Muscle layer of colon (tissue), 2 donors: ENCODE data around the gene BAMBI.

Experiments
- H3K27ac ChIP-seq: one replicate; pipeline ENCODE4 v1.7.0; 2013; ENCODE audit warnings: low read depth, mild to moderate bottlenecking, low read length, moderate library complexity
- H3K27me3 ChIP-seq, 2 donors: one replicate each; pipeline ENCODE4 v1.7.0; 2013; ENCODE audit warnings: low read length in 2 of 2, mild to moderate bottlenecking in 2 of 2; ENCODE audit not compliant: insufficient read depth in 2 of 2, control insufficient read depth in 1 of 2
- H3K36me3 ChIP-seq: one replicate; pipeline ENCODE4 v1.7.0; 2013; ENCODE audit warnings: mild to moderate bottlenecking, low read length; ENCODE audit not compliant: insufficient read depth
- H3K4me1 ChIP-seq: one replicate; pipeline ENCODE4 v1.7.0; 2013; ENCODE audit warnings: mild to moderate bottlenecking, low read length; ENCODE audit not compliant: insufficient read depth
- H3K4me3 ChIP-seq, 2 donors: one replicate each; pipeline ENCODE4 v1.7.0; 2013; ENCODE audit warnings: low read length in 2 of 2, low read depth in 1 of 2, mild to moderate bottlenecking in 1 of 2, moderate library complexity in 1 of 2
- H3K9ac ChIP-seq: one replicate; pipeline ENCODE4 v1.7.0; 2013; ENCODE audit warnings: low read length
- H3K9me3 ChIP-seq: one replicate; pipeline ENCODE4 v1.7.0; 2013; ENCODE audit warnings: mild to moderate bottlenecking, low read length
- donor health status: abdominal sarcoma.
- donor health status: Adenocarcinoma of cecum.

BAMBI gene

DNA sequence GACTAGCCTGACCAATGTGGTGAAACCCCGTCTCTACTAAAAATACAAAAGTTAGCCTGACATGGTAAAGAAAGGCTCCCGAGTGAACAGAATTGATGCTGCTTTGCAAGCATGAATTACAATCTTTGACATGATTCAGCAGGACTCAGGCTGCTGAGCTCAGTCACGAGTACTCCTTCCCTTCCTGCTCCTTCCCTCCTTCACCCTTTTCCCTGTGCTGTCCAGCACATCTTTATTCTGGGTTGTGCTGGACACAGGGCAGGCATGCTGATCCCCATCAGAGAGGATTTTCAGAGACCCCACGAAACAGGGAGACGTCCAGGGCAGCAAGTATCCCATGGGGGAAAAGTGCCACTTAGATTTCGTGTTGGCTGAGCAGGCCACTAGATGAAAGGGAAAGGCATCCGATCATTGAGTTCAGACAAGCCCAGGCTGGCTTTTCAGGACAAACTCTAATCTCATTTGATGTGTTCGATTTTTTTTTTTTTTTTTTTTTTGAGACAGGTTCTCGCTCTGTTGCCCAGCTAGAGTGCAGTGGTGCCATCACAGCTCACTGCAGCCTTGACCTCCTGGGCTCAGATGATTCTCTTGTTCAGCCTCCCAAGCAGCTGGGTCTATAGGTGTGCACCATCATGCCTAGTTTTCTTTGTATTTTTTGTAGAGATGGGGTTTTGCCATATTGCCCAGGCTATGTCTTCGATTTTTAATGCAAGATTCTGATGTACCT is 36.5 kb downstream of the BAMBI start:
- Histone ChIP-seq H3K9ac (no peak overlapping the region), H3K36me3 (no peaks in the 10 kb centered on the region), H3K27ac (no peak overlapping the region), H3K27me3 (no peaks in the 10 kb centered on the region), H3K9me3 (no peaks in the 10 kb centered on the region), H3K4me1 (no peaks in the 10 kb centered on the region), H3K4me3 (no peak overlapping the region)

DNA sequence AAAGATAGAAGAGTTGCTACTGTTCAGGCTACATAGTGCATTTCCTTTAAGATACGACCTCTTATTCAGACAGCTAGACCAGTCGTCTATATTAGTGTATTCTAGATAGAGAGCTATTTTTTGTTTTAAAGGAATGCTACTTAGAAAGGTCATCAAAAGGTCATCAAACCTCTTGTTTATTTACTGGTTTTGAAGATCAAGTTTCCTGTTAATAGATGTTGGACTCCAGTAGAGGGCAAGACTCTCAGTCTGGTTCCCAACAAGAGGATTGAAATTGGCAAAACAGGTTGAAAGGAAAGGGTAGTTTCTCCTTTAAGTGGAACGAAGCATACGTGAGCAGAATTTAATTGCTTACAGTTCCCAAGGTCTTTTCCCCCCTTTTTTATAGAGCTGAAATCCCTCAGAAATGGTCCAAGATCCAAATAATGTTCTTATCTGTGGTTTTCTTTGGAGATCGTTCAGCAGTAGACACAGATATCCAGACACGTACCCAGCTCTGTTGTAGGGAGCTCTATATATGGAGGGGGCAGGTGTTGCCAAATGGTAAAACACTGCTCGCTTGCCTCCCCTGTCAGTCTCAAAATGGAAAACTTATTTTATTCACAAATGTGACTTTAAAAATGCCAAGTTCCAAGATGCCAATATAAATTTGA is 37.2 kb downstream of the BAMBI start:
- no peaks in the 10 kb centered on the region for H3K4me1 ChIP-seq
- no peak overlapping the region for H3K9ac ChIP-seq
- H3K4me3 ChIP-seq, result no peak overlapping the region
- H3K9me3 ChIP-seq, result no peaks in the 10 kb centered on the region
- H3K27ac ChIP-seq, result no peak overlapping the region
- no peaks in the 10 kb centered on the region for H3K27me3 ChIP-seq
- no peaks in the 10 kb centered on the region for H3K36me3 ChIP-seq

DNA sequence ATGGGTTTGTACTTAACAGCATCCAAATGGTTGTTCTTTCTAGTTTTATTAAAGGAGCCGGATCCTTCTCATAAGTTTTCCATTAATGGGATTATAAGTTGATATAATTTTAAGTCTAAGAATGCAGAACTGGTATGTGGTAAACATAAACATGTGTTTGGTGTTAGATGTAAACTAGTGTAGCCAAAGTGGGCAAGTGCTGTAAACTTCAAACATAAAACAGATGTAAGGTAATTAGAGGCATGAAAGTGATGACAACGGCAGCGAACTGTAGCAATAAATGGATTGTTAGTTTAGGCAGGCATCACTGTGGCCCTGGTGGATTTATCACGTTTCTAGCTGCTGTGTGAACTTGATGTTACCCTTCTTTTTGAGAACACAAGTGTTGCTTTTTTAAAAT is 37.9 kb downstream of the BAMBI start:
- Histone ChIP-seq H3K36me3 (no peaks in the 10 kb centered on the region), H3K9me3 (no peaks in the 10 kb centered on the region), H3K27ac (no peak overlapping the region), H3K27me3 (no peaks in the 10 kb centered on the region), H3K9ac (no peak overlapping the region), H3K4me3 (no peak overlapping the region), H3K4me1 (no peaks in the 10 kb centered on the region)

DNA sequence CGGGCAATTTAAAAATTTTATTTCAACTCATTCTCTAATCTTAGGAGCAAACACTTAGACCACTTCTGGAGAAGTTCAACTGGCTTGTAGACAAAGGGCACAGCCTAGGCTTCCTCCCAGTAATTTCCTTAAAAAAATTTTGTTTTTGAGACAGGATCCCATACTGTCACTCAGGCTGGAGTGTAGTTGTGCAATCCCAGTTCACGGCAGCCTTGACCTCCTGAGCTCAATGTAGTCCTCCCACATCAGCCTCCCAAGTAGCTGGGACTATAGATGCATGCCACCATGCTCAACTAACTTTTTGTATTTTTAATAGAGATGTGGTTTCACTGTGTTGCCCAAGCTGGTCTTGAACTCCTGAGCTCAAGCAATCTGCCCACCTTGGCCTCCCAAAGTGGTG is 38.4 kb downstream of the BAMBI start:
- H3K4me3 ChIP-seq, result no peak overlapping the region
- no peaks in the 10 kb centered on the region for H3K4me1 ChIP-seq
- H3K27me3 ChIP-seq, result no peaks in the 10 kb centered on the region
- H3K27ac ChIP-seq, result no peak overlapping the region
- H3K9ac ChIP-seq, result no peak overlapping the region
- no peaks in the 10 kb centered on the region for H3K36me3 ChIP-seq
- no peaks in the 10 kb centered on the region for H3K9me3 ChIP-seq

DNA sequence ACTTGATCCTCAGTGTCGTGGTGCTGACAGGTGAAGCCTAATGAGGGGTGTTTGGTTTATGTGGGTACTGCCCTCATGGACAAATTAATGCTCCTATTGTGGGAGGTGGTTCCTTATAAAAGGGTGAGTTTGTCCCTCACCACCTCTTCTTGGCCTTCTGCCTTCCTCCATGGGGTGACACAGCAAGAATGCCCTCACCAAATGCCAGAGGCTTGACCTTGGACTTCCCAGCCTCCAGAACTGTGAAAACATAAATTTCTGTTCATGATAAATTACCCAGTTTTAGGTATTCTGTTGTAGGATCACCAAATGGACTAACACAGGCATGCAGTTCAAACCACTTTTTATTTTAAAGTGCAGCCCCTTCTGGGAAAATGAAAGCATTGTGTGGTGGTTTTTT is 39.4 kb downstream of the BAMBI start:
- no peaks in the 10 kb centered on the region for H3K9me3 ChIP-seq
- H3K4me3 ChIP-seq, result no peak overlapping the region
- no peak overlapping the region for H3K27ac ChIP-seq
- no peaks in the 10 kb centered on the region for H3K4me1 ChIP-seq
- H3K27me3 ChIP-seq, result no peaks in the 10 kb centered on the region
- H3K9ac ChIP-seq, result no peak overlapping the region
- no peaks in the 10 kb centered on the region for H3K36me3 ChIP-seq

DNA sequence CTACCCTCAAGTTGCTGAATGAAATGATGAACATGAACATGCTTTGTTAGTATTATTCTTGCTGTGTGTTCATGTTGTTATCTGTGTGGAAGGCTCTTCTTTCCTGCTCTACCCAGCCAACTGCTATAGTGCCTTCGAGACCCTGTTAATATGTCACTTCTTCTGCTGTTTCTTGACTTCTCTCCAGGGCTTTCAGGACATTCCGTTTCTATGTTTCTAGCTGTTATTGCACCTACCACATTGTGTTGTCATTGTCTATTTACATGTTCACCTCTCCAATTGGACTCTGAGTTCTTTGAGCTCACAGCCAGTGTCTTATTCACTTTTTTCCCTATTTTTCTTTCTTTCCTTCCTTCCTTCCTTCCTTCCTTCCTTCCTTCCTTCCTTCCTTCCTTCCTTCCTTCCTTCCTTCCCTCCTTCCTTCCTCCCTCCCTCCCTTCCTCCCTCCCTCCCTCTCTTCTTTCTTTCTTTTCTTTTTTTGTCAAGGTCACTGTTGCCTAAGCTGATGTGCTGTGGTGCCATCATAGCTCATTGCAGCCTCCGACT is 40.4 kb downstream of the BAMBI start:
- Histone ChIP-seq H3K27ac (no peak overlapping the region), H3K27me3 (no peaks in the 10 kb centered on the region), H3K4me3 (no peak overlapping the region), H3K36me3 (no peaks in the 10 kb centered on the region), H3K4me1 (no peaks in the 10 kb centered on the region), H3K9ac (no peak overlapping the region), H3K9me3 (no peaks in the 10 kb centered on the region)

DNA sequence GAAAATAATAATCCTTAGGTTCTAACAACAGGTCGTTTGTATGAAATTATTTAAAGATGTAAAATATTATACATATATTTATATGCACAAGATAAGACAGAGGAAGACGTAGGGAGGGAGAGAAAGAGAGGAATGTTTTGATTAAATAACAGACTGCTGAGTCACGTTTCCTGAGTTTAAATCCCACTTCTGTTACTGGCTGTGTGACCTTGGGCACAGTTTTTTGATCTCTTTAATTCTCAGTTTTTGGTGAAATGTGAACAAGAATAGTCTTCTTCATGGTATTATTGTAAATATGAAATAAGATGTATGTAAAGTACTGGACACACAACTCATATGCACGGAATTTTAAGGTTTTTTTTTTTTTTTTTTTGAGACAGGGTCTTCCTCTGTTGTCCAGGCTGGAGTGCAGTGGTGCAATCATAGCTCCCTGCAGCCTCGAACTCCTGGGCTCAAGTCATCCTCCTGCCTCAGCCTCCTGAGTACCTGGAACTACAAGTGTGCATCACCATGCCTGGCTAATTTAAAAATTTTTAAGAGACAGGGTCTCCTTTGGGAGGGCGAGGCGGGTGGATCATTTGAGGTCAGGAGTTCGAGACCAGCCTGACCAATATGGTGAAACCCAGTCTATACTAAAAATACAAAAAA is 42.6 kb downstream of the BAMBI start:
- no peaks in the 10 kb centered on the region for H3K36me3 ChIP-seq
- no peak overlapping the region for H3K27ac ChIP-seq
- peaks cover 0 to 6% of the 10 kb centered on the region in 2 donors for H3K27me3 ChIP-seq
- H3K9ac ChIP-seq, result no peak overlapping the region
- H3K4me1 ChIP-seq, result no peaks in the 10 kb centered on the region
- no peak overlapping the region for H3K4me3 ChIP-seq
- H3K9me3 ChIP-seq, result no peaks in the 10 kb centered on the region

DNA sequence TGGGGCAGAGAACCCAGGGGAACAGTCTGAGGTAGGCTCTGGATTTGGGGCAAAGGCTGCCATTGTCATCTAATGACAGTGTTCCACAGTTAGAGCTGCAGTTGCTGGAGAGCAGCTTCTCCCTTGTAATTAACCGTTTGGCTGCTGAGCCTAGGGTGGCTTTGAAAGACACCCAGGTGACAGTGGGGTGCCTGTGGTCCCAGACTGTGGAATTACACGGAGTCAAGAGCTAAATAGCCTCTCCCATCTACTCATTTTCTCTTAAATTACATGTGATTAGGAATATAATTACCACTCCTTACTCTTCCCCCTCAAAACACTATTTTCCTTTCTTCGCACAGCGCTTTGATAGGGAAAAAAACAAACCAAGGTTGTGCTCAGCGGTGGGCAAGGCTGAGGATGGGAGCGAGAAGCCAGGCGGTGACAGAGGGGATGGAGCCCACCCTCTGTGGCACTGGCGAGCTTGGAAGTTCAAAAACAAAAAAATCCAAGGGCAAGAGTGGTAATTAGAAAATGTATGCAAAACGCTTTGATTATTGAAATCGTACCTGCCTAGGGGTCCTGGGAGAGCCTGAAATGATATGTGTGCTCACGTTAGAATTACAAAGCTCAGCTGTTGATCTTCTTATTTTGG is 44.1 kb downstream of the BAMBI start:
- H3K27ac ChIP-seq, result no peak overlapping the region
- H3K4me1 ChIP-seq, result no peaks in the 10 kb centered on the region
- peaks cover 0 to 6% of the 10 kb centered on the region in 2 donors for H3K27me3 ChIP-seq
- no peaks in the 10 kb centered on the region for H3K9me3 ChIP-seq
- H3K4me3 ChIP-seq, result no peak overlapping the region
- no peak overlapping the region for H3K9ac ChIP-seq
- H3K36me3 ChIP-seq, result no peaks in the 10 kb centered on the region

DNA sequence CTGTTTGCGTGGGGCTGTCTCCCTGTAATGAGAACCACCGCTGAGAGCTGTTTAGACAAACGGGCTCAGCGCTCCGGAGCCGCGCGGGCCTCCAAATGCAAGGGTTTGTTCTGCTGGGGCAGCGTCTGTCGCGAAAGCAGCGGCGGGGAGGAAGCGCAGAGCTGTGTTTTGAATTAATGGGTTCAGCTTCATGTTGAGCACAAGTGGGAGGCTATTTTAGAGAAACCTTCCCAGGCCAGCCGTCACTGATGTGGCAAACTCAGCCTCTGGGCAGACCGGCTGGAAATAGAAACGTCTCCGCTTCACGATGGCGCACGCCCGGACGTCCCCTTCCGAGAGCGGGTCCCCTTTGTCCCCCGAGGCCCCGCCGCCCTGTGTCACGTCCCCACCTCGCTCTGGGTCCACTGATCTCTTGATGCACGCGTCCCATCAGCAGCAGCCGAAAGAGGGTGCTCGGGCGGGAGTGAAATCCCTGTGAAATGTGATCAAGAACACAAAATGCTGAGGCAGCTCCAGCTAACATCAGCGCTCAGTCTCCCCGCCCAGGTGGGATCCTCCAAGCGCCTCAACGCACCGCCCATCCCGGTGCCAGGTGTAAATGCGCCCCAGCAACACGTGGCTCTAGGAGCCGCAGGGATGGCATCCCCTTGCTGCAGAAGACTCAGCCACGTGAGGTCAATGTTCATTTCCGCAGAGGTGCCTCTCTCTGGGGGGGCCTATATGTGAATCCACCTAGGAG is 44.9 kb downstream of the BAMBI start:
- peak overlapping the region; percentile 17 to 63 for H3K4me3 ChIP-seq

DNA sequence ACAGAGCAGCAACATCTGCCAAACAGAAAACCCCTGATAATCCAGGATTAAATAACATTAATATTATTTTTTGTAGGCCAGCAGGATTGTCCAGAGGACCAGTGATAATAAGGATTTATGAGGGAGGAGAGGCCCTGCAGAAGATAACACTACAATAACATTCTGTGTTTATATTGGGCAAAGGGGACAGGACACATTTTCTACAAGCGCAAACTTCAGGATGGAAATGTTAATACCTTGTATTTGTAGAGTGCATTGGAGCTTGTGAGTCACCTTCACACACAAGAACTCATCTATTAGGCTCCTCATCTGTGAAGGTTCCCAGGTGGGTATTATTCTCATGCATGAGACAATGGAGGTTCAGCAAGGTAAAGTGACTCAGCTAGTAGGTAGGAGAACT is 51.0 kb downstream of the BAMBI start:
- H3K4me1 ChIP-seq, result no peaks in the 10 kb centered on the region
- H3K9me3 ChIP-seq, result no peaks in the 10 kb centered on the region
- H3K27me3 ChIP-seq, result peaks cover 0 to 6% of the 10 kb centered on the region in 2 donors
- no peak overlapping the region for H3K4me3 ChIP-seq
- H3K9ac ChIP-seq, result no peak overlapping the region
- no peak overlapping the region for H3K27ac ChIP-seq
- no peaks in the 10 kb centered on the region for H3K36me3 ChIP-seq

More for the DNA sequence above, 44.9 kb downstream of the BAMBI start:
- Histone ChIP-seq H3K4me1 (no peaks in the 10 kb centered on the region), H3K36me3 (no peaks in the 10 kb centered on the region), H3K9ac (no peak overlapping the region), H3K27me3 (peaks cover 0 to 6% of the 10 kb centered on the region in 2 donors), H3K9me3 (no peaks in the 10 kb centered on the region), H3K27ac (no peak overlapping the region)
